CD1c-positive myeloid dendritic cell (primary cell): ENCODE data around the gene GPN2.

ENCODE experiments used
- DNase-seq: peaks from one replicate; pipeline ENCODE4 v3.0.0-alpha.2; 2016; ENCODE audit errors: extremely low spot score

The GPN2 gene

GRCh38 chr1:26832249-26832960, 57.7 kb downstream of the GPN2 start:
- DNase-seq: no peak

DNA sequence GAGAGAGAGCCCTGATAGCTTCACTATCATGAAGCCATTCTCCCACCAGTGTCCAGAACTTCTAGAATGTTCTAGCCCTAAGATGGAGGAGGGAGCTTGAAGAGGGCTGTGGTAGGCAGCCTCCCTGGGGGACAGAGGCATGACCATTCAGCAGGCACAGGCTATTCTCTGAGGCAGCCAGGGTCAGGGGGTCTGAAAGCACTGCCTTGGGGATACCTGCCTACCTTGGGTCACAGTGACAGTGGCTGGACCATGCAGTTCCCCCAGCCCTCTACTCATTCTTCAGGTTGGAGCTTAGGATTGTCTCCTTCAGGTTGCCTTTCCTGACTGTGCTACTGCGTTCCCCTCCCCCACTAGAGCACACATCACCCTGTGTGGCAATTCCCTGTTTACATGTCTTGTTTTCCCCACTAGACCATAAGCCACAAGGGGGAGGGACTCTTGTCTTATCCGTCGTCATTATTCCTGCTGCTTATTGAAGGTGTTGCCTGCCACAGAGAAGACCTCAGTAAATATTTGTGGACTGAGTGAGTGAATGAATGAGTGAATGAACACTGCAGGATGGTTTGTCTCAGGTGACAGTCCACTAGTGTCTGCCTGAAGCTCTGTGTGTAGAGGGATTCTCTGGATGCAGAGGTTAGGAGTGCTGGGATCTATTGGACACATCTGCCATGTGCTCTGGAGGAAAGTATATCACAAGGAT, 58.4 kb downstream of the GPN2 start:
- DNase-seq: no peak

DNA sequence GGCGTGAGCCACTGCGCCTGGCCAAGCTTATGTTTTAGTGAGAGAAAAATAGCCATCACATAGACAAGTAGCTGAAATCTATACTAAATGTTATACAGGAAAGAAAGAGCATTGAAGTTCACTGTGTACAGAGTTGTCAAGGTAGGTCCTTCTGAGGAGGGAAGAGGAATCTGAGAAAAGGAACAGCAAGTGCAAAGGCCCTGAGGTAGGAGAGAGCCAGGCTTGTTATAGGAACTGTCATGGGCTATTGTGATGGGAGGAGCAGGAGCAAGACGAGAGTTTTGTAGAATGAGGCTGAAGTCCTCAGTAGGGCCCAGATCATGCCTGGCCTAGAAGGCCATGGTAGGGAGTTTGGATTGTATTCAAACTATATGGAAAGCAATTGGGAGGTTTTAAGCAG, 59.0 kb downstream of the GPN2 start:
- no peak for DNase-seq

GRCh38 chr1:26829184-26829911, 60.7 kb downstream of the GPN2 start:
- DNase-seq: peak; percentile 21

DNA sequence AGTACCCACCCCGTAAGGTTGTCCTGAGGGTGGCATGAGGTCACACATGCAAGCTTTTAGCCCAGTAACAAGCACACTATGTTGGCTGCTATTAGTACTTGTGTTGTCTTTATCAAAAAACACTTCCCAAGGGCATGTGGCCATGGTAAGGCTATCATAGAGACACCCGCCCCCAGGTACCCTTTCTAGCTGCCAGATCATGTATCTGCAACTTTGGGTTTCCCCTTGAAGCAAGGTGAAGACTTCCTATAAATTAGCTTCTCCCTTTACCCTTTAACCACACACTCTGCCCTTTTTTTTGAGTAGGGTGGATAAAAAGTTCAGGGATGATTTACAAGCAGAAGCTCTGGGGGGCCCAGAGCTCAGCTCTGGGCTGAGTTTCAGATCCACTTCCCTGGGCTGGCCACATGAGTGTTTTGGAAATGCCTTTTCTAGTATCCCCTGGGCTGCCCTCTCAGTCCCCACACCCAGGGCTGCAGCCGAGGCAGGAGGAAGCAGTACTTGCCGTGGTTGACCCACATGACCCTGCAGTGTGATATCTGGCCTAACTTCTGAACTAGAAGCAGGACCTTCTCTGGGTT, 61.6 kb downstream of the GPN2 start:
- DNase-seq: peak; percentile 94

DNA sequence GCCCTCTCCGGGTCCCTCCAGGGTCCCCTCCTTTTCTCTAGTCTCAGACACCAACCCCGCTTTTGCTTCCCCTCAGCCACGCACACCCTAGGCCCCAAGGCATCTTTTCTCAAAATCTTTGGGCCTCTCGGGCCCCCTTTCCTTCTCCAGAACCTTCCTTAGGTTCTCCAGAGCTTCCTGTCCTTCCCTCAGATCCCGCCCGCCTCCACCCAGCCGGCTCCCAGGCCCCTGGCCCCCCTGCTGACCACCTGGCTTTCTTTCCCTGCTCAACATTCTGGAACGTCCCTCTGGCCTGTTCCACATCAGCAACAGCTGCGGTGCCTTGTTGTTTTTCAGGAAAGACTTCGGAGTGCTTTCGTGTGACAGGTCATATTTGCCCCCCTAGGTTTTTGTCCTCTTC, 62.4 kb downstream of the GPN2 start:
- DNase-seq: no peak

DNA sequence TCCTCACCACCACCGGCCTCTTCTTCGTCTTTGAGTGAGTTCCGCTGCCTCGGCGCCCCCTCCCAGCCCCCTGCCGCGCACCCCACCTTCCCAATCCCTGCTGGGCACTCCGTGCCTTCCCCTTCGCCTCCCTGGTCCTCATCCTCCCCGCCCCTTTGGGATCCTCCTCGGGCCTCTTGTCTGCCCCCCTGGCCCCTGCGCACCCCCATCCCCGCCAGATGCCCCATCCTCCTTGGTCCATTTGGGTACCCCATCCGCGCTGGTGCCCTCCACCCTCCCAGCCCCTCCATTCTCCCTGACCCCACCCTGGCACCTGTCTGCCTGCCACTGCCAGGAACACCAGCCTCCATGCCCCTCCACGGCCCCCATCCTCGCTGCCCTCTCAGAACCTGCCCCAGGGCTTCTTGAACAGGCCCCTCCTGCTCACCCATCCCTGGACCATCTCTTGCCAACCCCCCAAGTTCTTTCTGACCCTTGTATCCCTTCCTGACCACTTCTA, 62.9 kb downstream of the GPN2 start:
- DNase-seq: no peak

- peak; percentile 86 for DNase-seq
These were observed 63.6 kb downstream of the GPN2 start, which contains the start of gene ZDHHC18 for GRCh38 chr1:26826261-26827105. Gene ZDHHC18, plus strand, starts transcription at chr1:26826688. Its CDS starts 117 bp downstream, at chr1:26826805.
